Loucy (cell line): ENCODE data around the gene LIMA1.

Source experiments
- H2AFZ ChIP-seq: fragments of 200-600 bp; sonication (generic); 2 replicates; pipeline ENCODE4 v1.6.0; 2016; ENCODE audit warnings: antibody characterized with exemption, mild to moderate bottlenecking, low read length, moderate library complexity
- H3F3A ChIP-seq: fragments of 200-600 bp; 2 replicates; pipeline ENCODE4 v1.6.0; 2016; ENCODE audit warnings: antibody characterized with exemption, low read depth, mild to moderate bottlenecking
- H3K27me3 ChIP-seq: fragments of 200-600 bp; sonication (generic); 2 replicates; pipeline ENCODE4 v1.6.1; 2014; ENCODE audit warnings: low read length, mild to moderate bottlenecking; ENCODE audit not compliant: insufficient read depth, poor library complexity, severe bottlenecking
- H3K36me3 ChIP-seq: fragments of 200-600 bp; sonication (generic); 2 replicates; pipeline ENCODE4 v1.6.1; 2016; ENCODE audit warnings: low read length; ENCODE audit not compliant: insufficient read depth
- H3K4me1 ChIP-seq: fragments of 200-600 bp; sonication (generic); 2 replicates; pipeline ENCODE4 v1.5.1; 2014; ENCODE audit warnings: low read length, mild to moderate bottlenecking; ENCODE audit not compliant: insufficient read depth, poor library complexity, severe bottlenecking
- H3K4me2 ChIP-seq: fragments of 200-600 bp; sonication (generic); 2 replicates; pipeline ENCODE4 v1.6.0; 2014; ENCODE audit warnings: antibody characterized with exemption, low read length, low read depth, mild to moderate bottlenecking; ENCODE audit not compliant: poor library complexity, severe bottlenecking
- H3K4me3 ChIP-seq: fragments of 200-600 bp; sonication (generic); 2 replicates; pipeline ENCODE4 v1.5.1; 2014; ENCODE audit warnings: low read length, mild to moderate bottlenecking, mixed read lengths; ENCODE audit not compliant: poor library complexity, severe bottlenecking
- H3K79me2 ChIP-seq: fragments of 200-600 bp; sonication (generic); 2 replicates; pipeline ENCODE4 v1.6.1; 2014; ENCODE audit warnings: low read length; ENCODE audit not compliant: insufficient read depth
- H3K9ac ChIP-seq: fragments of 200-600 bp; sonication (generic); 2 replicates; pipeline ENCODE4 v1.6.0; 2014; ENCODE audit warnings: mild to moderate bottlenecking, low read depth, low read length, moderate library complexity; ENCODE audit not compliant: poor library complexity, severe bottlenecking
- H3K9me2 ChIP-seq: fragments of 200-600 bp; sonication (generic); replicated peaks from 2 replicates; pipeline ENCODE4 v1.6.1; 2016; ENCODE audit warnings: low read depth, low read length, mixed read lengths
- H3K9me3 ChIP-seq: fragments of 200-600 bp; sonication (generic); 2 replicates; pipeline ENCODE4 v1.6.1; 2014; ENCODE audit warnings: mild to moderate bottlenecking, antibody characterized with exemption, low read length, low read depth; ENCODE audit not compliant: insufficient read depth
- H4K20me1 ChIP-seq: fragments of 200-600 bp; sonication (generic); 2 replicates; pipeline ENCODE4 v1.6.0; 2014; ENCODE audit warnings: antibody characterized with exemption, low read length, mild to moderate bottlenecking; ENCODE audit not compliant: insufficient read depth, poor library complexity, severe bottlenecking
- CTCF ChIP-seq: fragments of 200-600 bp; sonication (generic); conservative IDR thresholded peaks from 2 replicates; pipeline ENCODE4 v1.5.1; 2014; ENCODE audit warnings: mild to moderate bottlenecking, antibody characterized with exemption, low read length
- EZH2phosphoT487 ChIP-seq: fragments of 200-600 bp; IDR thresholded peaks from 2 replicates; pipeline ENCODE4 v1.6.1; 2018; ENCODE audit warnings: antibody characterized with exemption, mild to moderate bottlenecking, moderate library complexity, borderline replicate concordance

Gene LIMA1

GRCh38 chr12:50201987-50202521 lies 81.3 kb downstream of the LIMA1 start:
- Histone ChIP-seq H4K20me1 (no peaks in the 10 kb centered on the region), H3K36me3 (peaks cover 19% of the 10 kb centered on the region; the same call in 1 of the 2 replicates), H3K27me3 (no peaks in the 10 kb centered on the region), H3K79me2 (no peaks in the 10 kb centered on the region), H3K9me2 (no peaks in the 10 kb centered on the region), H3K9ac (no peak overlapping the region), H3K9me3 (no peaks in the 10 kb centered on the region), H3K4me2 (no peak overlapping the region), H3F3A (no peaks in the 10 kb centered on the region), H3K4me1 (peaks cover 9% of the 10 kb centered on the region), H3K4me3 (no peak overlapping the region), H2AFZ (no peak overlapping the region)
- no peak for TF ChIP-seq CTCF
- TF ChIP-seq EZH2phosphoT487: no peak

- Histone ChIP-seq H3F3A (peaks cover 6% of the 10 kb centered on the region), H3K9me2 (no peaks in the 10 kb centered on the region), H2AFZ (no peak overlapping the region), H3K9me3 (no peaks in the 10 kb centered on the region), H3K27me3 (no peaks in the 10 kb centered on the region), H3K4me2 (no peak overlapping the region), H3K4me1 (peaks cover 23% of the 10 kb centered on the region), H4K20me1 (no peaks in the 10 kb centered on the region), H3K4me3 (no peak overlapping the region), H3K9ac (no peak overlapping the region), H3K79me2 (no peaks in the 10 kb centered on the region), H3K36me3 (peaks cover 18% of the 10 kb centered on the region; the same call in 1 of the 2 replicates)
- TF ChIP-seq CTCF (no peak), EZH2phosphoT487 (no peak)
Measured at GRCh38 chr12:50200552-50201273, 82.6 kb downstream of the LIMA1 start.

- no peak overlapping the region for H3K4me2 ChIP-seq
- H3K9me2 ChIP-seq: no peaks in the 10 kb centered on the region
- H3K79me2 ChIP-seq: no peaks in the 10 kb centered on the region
- no peak overlapping the region for H2AFZ ChIP-seq
- H4K20me1 ChIP-seq: no peaks in the 10 kb centered on the region
- peaks cover 6% of the 10 kb centered on the region; the same call in 1 of the 2 replicates for H3K36me3 ChIP-seq
- H3F3A ChIP-seq: peaks cover 9% of the 10 kb centered on the region
- TF ChIP-seq CTCF: no peak
- no peak for TF ChIP-seq EZH2phosphoT487
- H3K9ac ChIP-seq: no peak overlapping the region
- peaks cover 32% of the 10 kb centered on the region for H3K4me1 ChIP-seq
- H3K4me3 ChIP-seq: no peak overlapping the region
- H3K27me3 ChIP-seq: no peaks in the 10 kb centered on the region
- no peaks in the 10 kb centered on the region for H3K9me3 ChIP-seq
Measured at GRCh38 chr12:50198829-50199228, 84.5 kb downstream of the LIMA1 start.
